Neural cell (in vitro differentiated cells): ENCODE data around the gene SLC22A23. TPM values are rescaled to one million over a fixed set of nuclear protein-coding genes. Genes with fewer than 3 reads are reported as not detected.

Experiments
- H2AFZ ChIP-seq: fragments of 200-600, 300-800 bp; sonication (generic), shearing (Covaris generic); 2 replicates; pipeline ENCODE4 v1.6.0; 2014; ENCODE audit warnings: low read depth, mild to moderate bottlenecking, antibody characterized with exemption, low read length, moderate library complexity
- H3F3A ChIP-seq: fragments of 200-600 bp; shearing (Covaris generic); 2 replicates; pipeline ENCODE4 v1.6.1; 2016; ENCODE audit warnings: mild to moderate bottlenecking, moderate library complexity, mixed read lengths, antibody characterized with exemption, low read length; ENCODE audit not compliant: insufficient read depth, poor library complexity, severe bottlenecking
- H3K27ac ChIP-seq: fragments of 200-600, 300-800 bp; sonication (generic), shearing (Covaris generic); 2 replicates; pipeline ENCODE4 v1.5.1; 2014; ENCODE audit warnings: mild to moderate bottlenecking, low read length, moderate library complexity
- H3K27me3 ChIP-seq: fragments of 300-800, 200-600 bp; sonication (generic), shearing (Covaris generic); 2 replicates; pipeline ENCODE4 v1.6.0; 2014; ENCODE audit warnings: mild to moderate bottlenecking, low read depth, low read length, moderate library complexity; ENCODE audit not compliant: insufficient read depth
- H3K36me3 ChIP-seq: fragments of 300-800, 200-600 bp; sonication (generic), shearing (Covaris generic); 2 replicates; pipeline ENCODE4 v1.5.1; 2014; ENCODE audit warnings: mild to moderate bottlenecking, antibody characterized with exemption, low read length, moderate library complexity; ENCODE audit not compliant: insufficient read depth
- H3K4me2 ChIP-seq: fragments of 300-800, 200-600 bp; sonication (generic), shearing (Covaris generic); 2 replicates; pipeline ENCODE4 v1.6.0; 2014; ENCODE audit warnings: mild to moderate bottlenecking, low read length
- H3K4me3 ChIP-seq: fragments of 300-800, 200-600 bp; sonication (generic), shearing (Covaris generic); 2 replicates; pipeline ENCODE4 v1.5.1; 2014; ENCODE audit warnings: mild to moderate bottlenecking, low read length, moderate library complexity
- H3K79me2 ChIP-seq: fragments of 200-600 bp; shearing (Covaris generic); replicated peaks from 2 replicates; pipeline ENCODE4 v1.6.0; 2014; ENCODE audit warnings: mild to moderate bottlenecking, low read length, moderate library complexity; ENCODE audit not compliant: insufficient read depth
- H3K9ac ChIP-seq: fragments of 300-800, 200-600 bp; sonication (generic), shearing (Covaris generic); 2 replicates; pipeline ENCODE4 v1.6.1; 2016; ENCODE audit warnings: mild to moderate bottlenecking, low read length, mixed read lengths
- H3K9me2 ChIP-seq: fragments of 200-600 bp; shearing (Covaris generic); 2 replicates; pipeline ENCODE4 v1.6.1; 2016; ENCODE audit warnings: mild to moderate bottlenecking, low read length, mixed read lengths; ENCODE audit not compliant: insufficient read depth
- H3K9me3 ChIP-seq: fragments of 200-600, 300-800 bp; sonication (generic), shearing (Covaris generic); 2 replicates; pipeline ENCODE4 v1.6.1; 2016; ENCODE audit warnings: mild to moderate bottlenecking, mixed run types, low read length, moderate library complexity, mixed read lengths
- H4K20me1 ChIP-seq: fragments of 200-600 bp; shearing (Covaris generic); 2 replicates; pipeline ENCODE4 v1.6.1; 2016; ENCODE audit warnings: mild to moderate bottlenecking, mixed run types; ENCODE audit not compliant: insufficient read depth
- CTCF ChIP-seq: fragments of 450-650 bp; IDR thresholded peaks from 2 replicates; pipeline ENCODE4 v1.5.1; 2014; ENCODE audit warnings: antibody characterized with exemption, mild to moderate bottlenecking, moderate library complexity; ENCODE audit not compliant: poor library complexity, severe bottlenecking
- EP300 ChIP-seq: fragments of 450-650 bp; conservative IDR thresholded peaks from 2 replicates; pipeline ENCODE4 v1.6.1; 2014; ENCODE audit warnings: antibody characterized with exemption, mild to moderate bottlenecking, moderate library complexity; ENCODE audit not compliant: poor library complexity, severe bottlenecking
- EZH2 ChIP-seq: fragments of 200-600, 300-800 bp; shearing (Covaris generic), sonication (generic); IDR thresholded peaks from 2 replicates; pipeline ENCODE4 v1.6.1; 2014; ENCODE audit warnings: antibody characterized with exemption, low read length, borderline replicate concordance, mild to moderate bottlenecking; ENCODE audit not compliant: insufficient read depth, poor library complexity, severe bottlenecking
- MXI1 ChIP-seq: fragments of 450-650 bp; conservative IDR thresholded peaks from 2 replicates; pipeline ENCODE4 v1.6.1; 2014; ENCODE audit warnings: antibody characterized with exemption, mild to moderate bottlenecking; ENCODE audit not compliant: poor library complexity, severe bottlenecking
- POLR2AphosphoS5 ChIP-seq: IDR thresholded peaks from 2 replicates; pipeline ENCODE4 v1.6.1; 2012
- RAD21 ChIP-seq: fragments of 450-650 bp; conservative IDR thresholded peaks from 2 replicates; pipeline ENCODE4 v1.6.1; 2014; ENCODE audit warnings: antibody characterized with exemption, mild to moderate bottlenecking, moderate library complexity
- REST ChIP-seq: IDR thresholded peaks from 2 replicates; pipeline ENCODE4 v1.6.1; 2012; ENCODE audit warnings: borderline replicate concordance
- SMC3 ChIP-seq: fragments of 450-650 bp; conservative IDR thresholded peaks from 2 replicates; pipeline ENCODE4 v1.6.1; 2014; ENCODE audit warnings: antibody characterized with exemption, mild to moderate bottlenecking, moderate library complexity; ENCODE audit not compliant: poor library complexity
- TAF1 ChIP-seq: IDR thresholded peaks from 2 replicates; pipeline ENCODE4 v1.6.1; 2012; ENCODE audit warnings: low read depth
- polyA plus RNA-seq: library from polyadenylated mRNA; depleted of rRNA; stranded (reverse); fragments of >200 nt; gene quantifications from 2 replicates; pipeline ENCODE4 v1.2.3, GENCODE V29; 2014

The SLC22A23 gene
- polyA plus RNA-seq, 1 donor from 2014 or later, result 8.8 TPM

GRCh38 chr6:3408665-3409064, 48.2 kb downstream of the SLC22A23 start:
- no peak overlapping the region for H2AFZ ChIP-seq
- no peaks in the 10 kb centered on the region for H3K79me2 ChIP-seq
- no peak overlapping the region for H3K4me2 ChIP-seq

GRCh38 chr6:3407840-3408239, 49.0 kb downstream of the SLC22A23 start:
- H3K36me3 ChIP-seq, result no peaks in the 10 kb centered on the region
- H3K4me2 ChIP-seq, result no peak overlapping the region
- H3K9ac ChIP-seq, result no peak overlapping the region
- H3K9me3 ChIP-seq, result no peaks in the 10 kb centered on the region
- H3F3A ChIP-seq, result no peaks in the 10 kb centered on the region
- no peaks in the 10 kb centered on the region for H3K27me3 ChIP-seq
- H3K9me2 ChIP-seq, result no peaks in the 10 kb centered on the region
- H4K20me1 ChIP-seq, result no peaks in the 10 kb centered on the region
- H2AFZ ChIP-seq, result no peak overlapping the region
- H3K4me3 ChIP-seq, result no peak overlapping the region
- TF ChIP-seq SMC3 (no peak), CTCF (no peak), POLR2AphosphoS5 (no peak), TAF1 (no peak), MXI1 (no peak), REST (no peak), EP300 (no peak), RAD21 (no peak), EZH2 (no peak)
- no peak overlapping the region for H3K27ac ChIP-seq
- H3K79me2 ChIP-seq, result no peaks in the 10 kb centered on the region

More at GRCh38 chr6:3408665-3409064, 48.2 kb downstream of the SLC22A23 start:
- H3F3A ChIP-seq, result no peaks in the 10 kb centered on the region
- no peak overlapping the region for H3K4me3 ChIP-seq
- no peaks in the 10 kb centered on the region for H4K20me1 ChIP-seq
- H3K9ac ChIP-seq, result no peak overlapping the region
- H3K9me2 ChIP-seq, result no peaks in the 10 kb centered on the region
- no peaks in the 10 kb centered on the region for H3K27me3 ChIP-seq
- no peaks in the 10 kb centered on the region for H3K36me3 ChIP-seq
- no peak overlapping the region for H3K27ac ChIP-seq
- TF ChIP-seq SMC3 (no peak), CTCF (no peak), TAF1 (no peak), POLR2AphosphoS5 (no peak)
- no peaks in the 10 kb centered on the region for H3K9me3 ChIP-seq
